Colonic mucosa (tissue), 4 donors: Measurements from ENCODE around the gene MIB1. TPM values are rescaled to one million over a fixed set of nuclear protein-coding genes. Genes with fewer than 3 reads are reported as not detected.

ENCODE experiments used
- DNase-seq: peaks from one replicate; pipeline ENCODE4 v3.0.0-alpha.2; 2020
- H3K27ac ChIP-seq: fragments of 200-600 bp; one replicate; pipeline ENCODE4 v1.8.0; 2021
- H3K27me3 ChIP-seq: fragments of 200-600 bp; one replicate; pipeline ENCODE4 v1.8.0; 2021
- H3K36me3 ChIP-seq: fragments of 200-600 bp; one replicate; pipeline ENCODE4 v1.8.0; 2021
- H3K4me1 ChIP-seq: fragments of 200-600 bp; one replicate; pipeline ENCODE4 v1.8.0; 2021; ENCODE audit warnings: mild to moderate bottlenecking
- H3K4me3 ChIP-seq: fragments of 200-600 bp; one replicate; pipeline ENCODE4 v1.8.0; 2021
- H3K9ac ChIP-seq, 2 donors: one replicate each; pipeline ENCODE4 v1.7.0; 2013; ENCODE audit warnings: control low read depth in 2 of 2, low read depth in 2 of 2, low read length in 2 of 2
- H3K9me3 ChIP-seq: fragments of 200-600 bp; one replicate; pipeline ENCODE4 v1.8.0; 2021
- CTCF ChIP-seq: fragments of 200-600 bp; IDR thresholded peaks from one replicate; pipeline ENCODE4 v1.8.0; 2022; ENCODE audit warnings: antibody characterized with exemption, mild to moderate bottlenecking
- intact Hi-C: fragments of 100-400 bp; cut with DNase I; formaldehyde crosslinking; loops from one replicate; pipeline ENCODE4 v1.14.1; 2022
- total RNA-seq, 2 donors: library from RNA; stranded (reverse); fragmentation: NEBNext Ultra II Directional in 1 of 2; extraction: Animal tissue kit (Norgen Biotek cat#: 25700) in 1 of 2; gene quantifications; one replicate each; pipeline ENCODE4 v1.2.1, GENCODE V29; 2021
- donor health status: healthy.
- donor health status: DM: no; HTN: no; CAD: no.
- donor health status: DM: no; HTN: no; CAD: no.

The MIB1 gene
- total RNA-seq, 2 donors from 2014 or later = 23.4 to 39.3 TPM

GRCh38 chr18:21831413-21831831 lies 90.8 kb downstream of the MIB1 start:
- H3K9ac ChIP-seq = no peak overlapping the region
- TF ChIP-seq CTCF = no peak
- no peaks in the 10 kb centered on the region for H3K36me3 ChIP-seq
- DNase-seq = no peak
- no peaks in the 10 kb centered on the region for H3K9me3 ChIP-seq
- no peaks in the 10 kb centered on the region for H3K4me1 ChIP-seq
- H3K27me3 ChIP-seq = no peaks in the 10 kb centered on the region
- intact Hi-C loops = no loop called here
- no peak overlapping the region for H3K27ac ChIP-seq
- H3K4me3 ChIP-seq = no peak overlapping the region

- Histone ChIP-seq H3K27ac (no peak overlapping the region), H3K9me3 (no peaks in the 10 kb centered on the region), H3K9ac (no peak overlapping the region), H3K4me1 (no peaks in the 10 kb centered on the region), H3K4me3 (no peak overlapping the region), H3K27me3 (no peaks in the 10 kb centered on the region), H3K36me3 (no peaks in the 10 kb centered on the region)
- TF ChIP-seq CTCF = no peak
- DNase-seq = no peak
- intact Hi-C loops = no loop called here
These were observed 93.2 kb downstream of the MIB1 start for GRCh38 chr18:21833604-21834298.

GRCh38 chr18:21834299-21834660 lies 93.7 kb downstream of the MIB1 start:
- H3K27ac ChIP-seq = no peak overlapping the region
- no peak for DNase-seq
- intact Hi-C loops = no loop called here
- TF ChIP-seq CTCF = no peak
- H3K36me3 ChIP-seq = no peaks in the 10 kb centered on the region
- no peak overlapping the region for H3K9ac ChIP-seq
- H3K4me1 ChIP-seq = no peaks in the 10 kb centered on the region
- no peaks in the 10 kb centered on the region for H3K27me3 ChIP-seq
- no peak overlapping the region for H3K4me3 ChIP-seq
- no peaks in the 10 kb centered on the region for H3K9me3 ChIP-seq

GRCh38 chr18:21841570-21841969 lies 101.0 kb downstream of the MIB1 start:
- H3K9ac ChIP-seq = no peak overlapping the region
- no peaks in the 10 kb centered on the region for H3K4me1 ChIP-seq
- no peaks in the 10 kb centered on the region for H3K27me3 ChIP-seq
- no peak for DNase-seq
- H3K4me3 ChIP-seq = no peak overlapping the region
- intact Hi-C loops = no loop called here
- no peak for TF ChIP-seq CTCF
- peaks cover 4% of the 10 kb centered on the region for H3K36me3 ChIP-seq
- no peak overlapping the region for H3K27ac ChIP-seq
- no peaks in the 10 kb centered on the region for H3K9me3 ChIP-seq

- Histone ChIP-seq H3K4me3 (no peak overlapping the region), H3K27ac (no peak overlapping the region), H3K9ac (no peak overlapping the region), H3K9me3 (no peaks in the 10 kb centered on the region), H3K36me3 (peaks cover 4% of the 10 kb centered on the region), H3K4me1 (no peaks in the 10 kb centered on the region), H3K27me3 (no peaks in the 10 kb centered on the region)
- intact Hi-C loops = no loop called here
- TF ChIP-seq CTCF = no peak
- no peak for DNase-seq
These were observed 102.7 kb downstream of the MIB1 start for GRCh38 chr18:21843341-21843740.
